ENCODE results near the gene GOLGA2. TPM values are rescaled to one million over a fixed set of nuclear protein-coding genes. Genes with fewer than 3 reads are reported as not detected.

The GOLGA2 gene
- total and polyA plus RNA-seq, 2 of the 13 experiments (the other 11 are each of a cell fraction or from before 2014, with no cell fraction given), result 45.3 to 45.8 TPM

DNA sequence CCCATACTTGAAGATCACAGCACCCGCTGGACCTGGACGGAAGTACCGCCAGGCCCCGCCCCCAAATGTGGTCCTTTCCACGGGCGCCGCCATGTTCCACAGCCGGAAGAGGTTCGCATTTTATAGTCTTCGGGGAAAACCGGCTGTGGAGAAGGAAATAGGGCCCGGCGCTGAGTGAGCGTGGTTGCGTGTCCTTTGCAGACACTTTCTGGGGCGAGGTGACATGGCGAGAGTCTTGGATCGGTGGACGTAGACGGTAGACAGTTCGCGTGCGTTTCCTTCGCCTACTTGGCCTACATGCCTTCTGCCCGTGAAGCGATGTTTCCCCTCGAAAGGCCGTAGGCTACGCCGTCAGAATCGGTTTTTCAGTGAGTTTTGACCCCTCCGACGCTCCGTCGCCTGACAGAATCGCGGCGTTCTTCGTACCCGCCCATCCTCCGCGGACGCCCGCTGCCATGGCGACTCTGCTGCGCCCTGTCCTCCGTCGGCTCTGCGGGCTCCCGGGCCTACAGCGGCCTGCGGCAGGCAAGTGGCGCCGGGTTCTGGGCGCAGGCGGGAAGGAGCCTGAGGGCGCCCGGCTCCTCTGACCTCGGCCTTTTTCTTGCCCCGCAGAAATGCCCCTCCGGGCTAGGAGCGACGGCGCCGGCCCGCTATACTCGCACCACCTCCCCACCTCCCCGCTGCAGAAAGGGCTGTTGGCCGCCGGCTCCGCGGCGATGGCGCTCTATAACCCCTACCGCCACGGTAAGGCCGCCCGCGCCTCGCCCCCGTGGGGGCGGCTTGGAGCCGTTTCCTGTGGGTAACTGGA is 46.8 kb upstream of the GOLGA2 start, which contains the start of the genes COQ4 and TRUB2 (continued):
- no peak for TF ChIP-seq E2F2 (CRISPR knock-in tag; IDR thresholded peaks at IDR 0.05; ENCODE audit: borderline replicate concordance)
- TF ChIP-seq MTF2 (CRISPR knock-in tag; IDR thresholded peaks at IDR 0.05; ENCODE audit: borderline replicate concordance), result no peak
- peak; percentile 61; the same call in 1 of the 2 replicates for TF ChIP-seq ZNF839 (CRISPR knock-in tag; IDR thresholded peaks at IDR 0.05; ENCODE audit: borderline replicate concordance)
- TF ChIP-seq ZNF543 (CRISPR knock-in tag; IDR thresholded peaks at IDR 0.05), result peak; percentile 79; the same call in 1 of the 2 replicates
- peak; percentile 87 for TF ChIP-seq ZSCAN21 (CRISPR knock-in tag; IDR thresholded peaks at IDR 0.05; ENCODE audit: borderline replicate concordance)
- TF ChIP-seq, protein P1, sequence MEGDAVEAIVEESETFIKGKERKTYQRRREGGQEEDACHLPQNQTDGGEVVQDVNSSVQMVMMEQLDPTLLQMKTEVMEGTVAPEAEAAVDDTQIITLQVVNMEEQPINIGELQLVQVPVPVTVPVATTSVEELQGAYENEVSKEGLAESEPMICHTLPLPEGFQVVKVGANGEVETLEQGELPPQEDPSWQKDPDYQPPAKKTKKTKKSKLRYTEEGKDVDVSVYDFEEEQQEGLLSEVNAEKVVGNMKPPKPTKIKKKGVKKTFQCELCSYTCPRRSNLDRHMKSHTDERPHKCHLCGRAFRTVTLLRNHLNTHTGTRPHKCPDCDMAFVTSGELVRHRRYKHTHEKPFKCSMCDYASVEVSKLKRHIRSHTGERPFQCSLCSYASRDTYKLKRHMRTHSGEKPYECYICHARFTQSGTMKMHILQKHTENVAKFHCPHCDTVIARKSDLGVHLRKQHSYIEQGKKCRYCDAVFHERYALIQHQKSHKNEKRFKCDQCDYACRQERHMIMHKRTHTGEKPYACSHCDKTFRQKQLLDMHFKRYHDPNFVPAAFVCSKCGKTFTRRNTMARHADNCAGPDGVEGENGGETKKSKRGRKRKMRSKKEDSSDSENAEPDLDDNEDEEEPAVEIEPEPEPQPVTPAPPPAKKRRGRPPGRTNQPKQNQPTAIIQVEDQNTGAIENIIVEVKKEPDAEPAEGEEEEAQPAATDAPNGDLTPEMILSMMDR (CRISPR knock-in tag; IDR thresholded peaks at IDR 0.05), result no peak; the same call in 1 of the 2 replicates
- TF ChIP-seq HES4 (CRISPR knock-in tag; IDR thresholded peaks at IDR 0.05; ENCODE audit: borderline replicate concordance), result no peak
- TF ChIP-seq ARID5B (CRISPR knock-in tag; IDR thresholded peaks at IDR 0.05), result peak; percentile 57
- peak; percentile 84 for TF ChIP-seq XRCC5 (optimal IDR thresholded peaks at IDR 0.05; ENCODE audit: low read length)
- no peak for TF ChIP-seq ATM (IDR thresholded peaks at IDR 0.05; ENCODE audit: borderline replicate concordance)
- TF ChIP-seq PHF8 (CRISPR knock-in tag; IDR thresholded peaks at IDR 0.05), result peak; percentile 89
- TF ChIP-seq SAFB2 (CRISPR knock-in tag; IDR thresholded peaks at IDR 0.05; ENCODE audit: borderline replicate concordance, low read depth), result peak; percentile 69; the same call in 1 of the 2 replicates
- TF ChIP-seq, protein P2, sequence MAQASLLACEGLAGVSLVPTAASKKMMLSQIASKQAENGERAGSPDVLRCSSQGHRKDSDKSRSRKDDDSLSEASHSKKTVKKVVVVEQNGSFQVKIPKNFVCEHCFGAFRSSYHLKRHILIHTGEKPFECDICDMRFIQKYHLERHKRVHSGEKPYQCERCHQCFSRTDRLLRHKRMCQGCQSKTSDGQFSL (CRISPR knock-in tag; IDR thresholded peaks at IDR 0.05), result no peak; the same call in 1 of the 2 replicates
- TF ChIP-seq CREB1 (IDR thresholded peaks at IDR 0.05), result peak; percentile 64
- TF ChIP-seq CREB1 (CRISPR knock-in tag; IDR thresholded peaks at IDR 0.05), result peak; percentile 86
- no peak for TF ChIP-seq ZBTB3 (CRISPR knock-in tag; IDR thresholded peaks at IDR 0.05; ENCODE audit: borderline replicate concordance, low read depth)
- 0 out of 2 replicates have a peak, but pooled peaks have one; percentile 68 for TF ChIP-seq PCBP1 (IDR thresholded peaks at IDR 0.05; ENCODE audit: borderline replicate concordance, low read depth, low read length)
- peak; percentile 73 for TF ChIP-seq ERF (CRISPR knock-in tag; IDR thresholded peaks at IDR 0.05)
- TF ChIP-seq ZNF674 (CRISPR knock-in tag; IDR thresholded peaks at IDR 0.05; ENCODE audit: low read depth), result no peak
- peak; percentile 78; the same call in 1 of the 2 replicates for TF ChIP-seq ZNF121 (CRISPR knock-in tag; IDR thresholded peaks at IDR 0.05)
- no peak; the same call in 1 of the 2 replicates for TF ChIP-seq TOE1 (CRISPR knock-in tag; IDR thresholded peaks at IDR 0.05)
- TF ChIP-seq FOXK1 (CRISPR knock-in tag; IDR thresholded peaks at IDR 0.05; ENCODE audit: borderline replicate concordance, low read depth), result peak; percentile 92
- no peak for TF ChIP-seq RCOR2 (CRISPR knock-in tag; IDR thresholded peaks at IDR 0.05)

Data from HepG2 (cell line).